GM18951 (cell line): ENCODE data around the gene STK16.

Experiments
- POLR2A ChIP-seq: IDR thresholded peaks from 4 replicates; pipeline ENCODE4 v1.6.1; 2011; ENCODE audit warnings: mild to moderate bottlenecking; ENCODE audit not compliant: insufficient read length, insufficient read depth; ENCODE audit errors: extremely low read depth
- in situ Hi-C: fragments of 300-500 bp; cut with MboI; formaldehyde crosslinking; loops from one replicate; pipeline ENCODE4 v1.12.0; 2022; ENCODE audit warnings: low sequenced_read_pairs, mixed read lengths, inconsistent platforms; ENCODE audit not compliant: unreplicated experiment

The STK16 gene

DNA sequence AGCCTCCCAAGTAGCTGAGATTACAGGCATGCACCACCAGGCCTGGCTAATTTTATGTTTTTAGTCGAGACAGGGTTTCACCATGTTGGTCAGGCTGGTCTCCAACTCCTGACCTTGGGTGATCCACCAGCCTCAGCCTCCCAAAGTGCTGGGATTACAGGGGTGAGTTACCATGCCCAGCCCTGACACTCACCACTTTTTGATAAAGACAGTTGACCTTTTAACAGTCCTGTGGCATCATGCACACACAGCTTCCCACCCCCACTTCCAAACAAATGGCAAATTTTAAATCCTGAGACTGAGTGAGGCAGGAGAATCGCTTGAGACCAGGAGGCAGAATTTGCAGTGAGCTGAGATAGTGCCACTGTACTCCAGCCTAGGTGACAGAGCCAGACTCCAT, 27.7 kb downstream of the STK16 start:
- no peak for TF ChIP-seq POLR2A
- in situ Hi-C loops = no loop called here

- in situ Hi-C loops = no loop called here
- TF ChIP-seq POLR2A = no peak
These were observed 28.7 kb downstream of the STK16 start for GRCh38 chr2:219273937-219274336.

- no peak for TF ChIP-seq POLR2A
- in situ Hi-C loops = no loop called here
These were observed 29.2 kb downstream of the STK16 start for GRCh38 chr2:219274361-219274921.

DNA sequence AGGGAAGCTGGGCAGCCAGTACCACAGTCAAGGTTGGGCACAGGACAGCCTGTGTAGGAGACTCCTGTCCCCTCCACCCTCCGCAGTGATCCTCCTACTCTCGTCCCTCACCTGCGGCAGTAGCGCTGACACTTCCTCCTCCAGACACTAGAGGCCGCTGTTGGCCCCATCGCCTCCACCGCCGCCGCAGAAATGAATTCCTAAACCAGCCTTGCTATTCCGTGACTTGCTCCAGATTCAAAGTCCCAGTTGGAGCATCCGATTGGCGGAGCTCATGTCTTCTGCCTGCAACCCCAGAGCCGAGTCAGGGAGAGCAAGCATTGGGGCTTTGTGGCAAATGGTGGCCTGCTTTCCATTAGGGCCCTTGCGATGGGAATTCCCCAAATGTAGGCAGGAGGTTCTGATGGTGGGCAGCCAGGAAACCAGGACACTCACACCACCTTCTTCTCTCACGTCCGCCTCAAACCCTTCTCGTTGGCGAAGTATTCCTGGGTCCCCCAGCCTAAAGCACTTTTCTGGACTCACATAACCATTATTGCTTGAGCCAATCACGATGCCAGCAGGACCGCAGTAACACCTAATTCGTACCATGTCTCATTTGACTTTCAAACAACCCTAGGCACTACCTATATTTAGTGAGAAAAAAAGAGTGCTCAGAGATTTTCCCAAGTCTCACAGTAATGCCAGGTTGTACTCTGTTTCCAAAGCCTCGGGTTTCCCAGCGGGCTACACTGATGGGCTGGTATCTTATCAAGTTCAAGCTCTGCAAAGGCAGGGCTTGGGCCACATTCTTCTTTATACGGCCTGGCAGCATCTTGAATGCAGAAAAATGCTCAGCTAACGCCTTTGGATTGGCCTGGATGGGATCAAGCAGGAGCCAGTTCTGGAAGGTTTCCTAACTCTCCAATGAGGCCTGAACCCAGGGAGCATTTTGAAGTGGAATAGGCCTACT, 32.7 kb downstream of the STK16 start:
- in situ Hi-C loops = no loop called here
- TF ChIP-seq POLR2A = peak; percentile 53

- no peak for TF ChIP-seq POLR2A
- in situ Hi-C loops = no loop called here
These were observed 33.4 kb downstream of the STK16 start for GRCh38 chr2:219278655-219279150.

GRCh38 chr2:219279151-219279915, 34.1 kb downstream of the STK16 start, which contains the start of gene DNAJB2:
Gene DNAJB2 (plus strand): TSS chr2:219279366. CDS start chr2:219279834, 468 bp downstream.
- peak; percentile 94 for TF ChIP-seq POLR2A
- in situ Hi-C loops = no loop called here

GRCh38 chr2:219279916-219280516, 34.7 kb downstream of the STK16 start:
- in situ Hi-C loops = no loop called here
- TF ChIP-seq POLR2A = no peak

DNA sequence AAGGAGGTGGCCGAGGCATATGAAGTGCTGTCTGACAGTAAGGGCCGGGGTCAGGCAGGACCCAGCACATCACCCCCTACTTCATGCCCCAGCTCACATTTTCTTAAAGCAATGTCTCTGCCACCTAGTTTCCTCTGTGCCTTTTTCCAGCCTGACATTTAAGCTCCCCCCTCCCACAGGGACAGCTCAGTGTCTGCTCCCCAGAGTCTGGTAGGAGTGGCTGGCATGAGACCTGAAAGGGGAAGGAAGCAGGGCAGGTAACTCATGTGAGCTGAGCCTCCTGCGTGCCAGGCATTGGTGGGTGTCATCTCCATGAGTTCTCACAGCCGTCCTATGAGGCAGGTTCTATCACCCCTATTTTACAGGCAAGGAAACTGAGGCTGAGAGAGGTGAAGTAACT, 35.4 kb downstream of the STK16 start:
- in situ Hi-C loops = no loop called here
- TF ChIP-seq POLR2A = no peak

- no peak for TF ChIP-seq POLR2A
- in situ Hi-C loops = no loop called here
These were observed 36.3 kb downstream of the STK16 start for GRCh38 chr2:219281588-219281987.

DNA sequence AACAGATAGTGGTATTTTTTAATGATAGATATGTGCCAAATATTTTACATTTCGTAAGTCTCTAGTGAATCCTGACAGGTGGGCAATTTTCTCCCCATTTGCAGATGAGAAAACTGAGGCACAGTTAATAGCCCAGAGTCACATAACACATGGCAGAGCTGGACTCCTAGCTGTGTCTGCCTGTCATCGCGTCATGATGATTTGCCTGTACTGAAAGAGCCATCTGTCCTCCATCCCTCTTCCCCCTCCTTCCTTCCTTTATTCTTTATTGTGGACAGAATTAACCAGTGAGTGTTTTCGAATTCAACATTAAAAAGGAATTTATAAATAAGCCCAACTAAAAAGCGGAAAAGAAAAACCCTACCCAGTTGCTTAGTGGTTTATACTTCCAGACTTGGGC, 37.1 kb downstream of the STK16 start:
- in situ Hi-C loops = no loop called here
- TF ChIP-seq POLR2A = no peak

DNA sequence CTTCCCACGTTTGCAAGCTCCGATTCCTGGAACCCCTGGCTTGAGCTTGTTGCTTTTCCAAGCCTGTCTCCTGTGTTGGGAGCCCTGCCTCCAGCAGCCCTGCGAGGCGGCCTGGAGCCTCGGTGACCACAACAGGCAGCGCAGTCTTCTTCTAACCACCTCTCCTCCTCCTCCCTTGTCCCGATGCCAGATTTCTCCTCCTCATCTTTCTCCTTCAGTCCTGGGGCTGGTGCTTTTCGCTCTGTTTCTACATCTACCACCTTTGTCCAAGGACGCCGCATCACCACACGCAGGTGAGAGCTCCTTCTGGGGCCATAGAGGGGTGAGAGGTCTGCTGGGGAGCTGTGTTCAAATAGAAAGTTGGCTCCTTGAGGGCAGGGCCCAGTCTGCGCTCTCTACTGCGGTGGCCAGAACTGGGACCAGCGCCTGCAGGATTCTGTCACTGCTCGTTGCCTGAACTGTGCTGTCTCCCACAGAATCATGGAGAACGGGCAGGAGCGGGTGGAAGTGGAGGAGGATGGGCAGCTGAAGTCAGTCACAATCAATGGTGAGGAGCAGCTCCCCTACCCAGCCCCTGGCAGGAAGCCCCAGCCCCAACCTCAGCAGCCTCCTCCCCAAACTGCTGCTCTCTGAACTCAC, 37.8 kb downstream of the STK16 start:
- in situ Hi-C loops = no loop called here
- no peak for TF ChIP-seq POLR2A
